Ovary (tissue), 9 donors: ENCODE measurements around the gene GSTM1. TPM values are rescaled to one million over a fixed set of nuclear protein-coding genes. Genes with fewer than 3 reads are reported as not detected.

Experiments used
- DNase-seq, 5 donors: peaks; one replicate each; pipeline ENCODE4 v3.0.0-alpha.2; 2019 to 2020
- H3K27ac ChIP-seq, 2 donors: fragments of 200-600 bp; one replicate each; pipeline versions ENCODE4 v1.5.1 to v1.8.0; 2019 to 2022
- H3K27me3 ChIP-seq: fragments of 200-600 bp; one replicate; pipeline ENCODE4 v1.8.0; 2022
- H3K36me3 ChIP-seq: fragments of 200-600 bp; sonication (generic); one replicate; pipeline ENCODE4 v1.5.1; 2019
- H3K4me1 ChIP-seq: one replicate; pipeline ENCODE4 v1.8.1; 2013; ENCODE audit warnings: mild to moderate bottlenecking, moderate library complexity; ENCODE audit not compliant: insufficient read depth
- H3K4me3 ChIP-seq: fragments of 200-600 bp; sonication (generic); one replicate; pipeline ENCODE4 v1.5.1; 2017
- H3K9me3 ChIP-seq, 2 donors: fragments of 200-600 bp in 1 of 2; sonication (generic) in 1 of 2; one replicate each; pipeline versions ENCODE4 v1.5.1 to v1.8.1; 2013 to 2019; ENCODE audit warnings: mild to moderate bottlenecking in 1 of 2, moderate library complexity in 1 of 2
- EP300 ChIP-seq: sonication (generic); formaldehyde crosslinking; IDR thresholded peaks from one replicate; pipeline ENCODE4 v1.6.1; 2017; ENCODE audit warnings: antibody characterized with exemption
- POLR2A ChIP-seq: fragments of 450-650 bp; IDR thresholded peaks from one replicate; pipeline ENCODE4 v1.6.1; 2017; ENCODE audit warnings: antibody characterized with exemption, mild to moderate bottlenecking, moderate library complexity
- WGBS, 3 donors: extraction: QIAGEN DNeasy Blood & Tissue Kit in 1 of 3; methylation state at CpG; one replicate each; pipeline versions ENCODE4 v1.1.5 to v1.1.7; 2013 to 2017; 5-methylcytosine and 5-hydroxymethylcytosine counted together
- intact Hi-C, 4 donors: fragments of 100-400 bp; cut with DNase I; formaldehyde crosslinking; loops; one replicate each; pipeline versions ENCODE4 v1.11.0 to v1.15.1; 2022 to 2023
- polyA plus RNA-seq, 2 donors: library from polyadenylated mRNA; stranded (reverse); fragments of 200-250 nt in 1 of 2; fragments of 350-450 nt in 1 of 2; fragmentation: Illumina TruSeq in 1 of 2; extraction: RNeasy Lipid Tissue Mini Kit (QIAGEN cat#74804) in 1 of 2; gene quantifications; one replicate each; pipeline ENCODE4 v1.2.3, GENCODE V29; 2013 to 2014
- total RNA-seq, 7 donors: library from RNA; depleted of rRNA in 2 of 7; stranded (reverse); fragments of >200 nt in 2 of 7; fragmentation: NEBNext Ultra II Directional in 3 of 7; extraction: Animal tissue kit (Norgen Biotek cat#: 25700) in 3 of 7; gene quantifications; one replicate each; pipeline versions ENCODE4 v1.1.0 to v1.2.4, GENCODE V29; 2016 to 2023
- TF ChIP-seq, protein P1 (sequence below), 3 donors: fragments of 450-650 bp in 2 of 3; fragments of 200-600 bp in 1 of 3; IDR thresholded peaks; one replicate each; pipeline versions ENCODE4 v1.5.1 to v1.8.0; 2016 to 2022; ENCODE audit warnings: antibody characterized with exemption in 3 of 3, mild to moderate bottlenecking in 1 of 3
- donor health status: DM: no; HTN: no; CAD: no; lungs with moderate emphysema.
- donor health status: DM: no; HTN: no; CAD: no.
- donor health status: Bipolar disorder and iron deficiency.
- donor health status: DM: yes; HTN: yes; CAD: no.
- donor health status: DM: no; HTN: no; CAD: no.
- donor health status: DM: yes; HTN: yes; CAD: no.

GSTM1 gene
- total and polyA plus RNA-seq, 9 donors, result 0.32 to 482 (median 181) TPM; not detected in 3

DNA sequence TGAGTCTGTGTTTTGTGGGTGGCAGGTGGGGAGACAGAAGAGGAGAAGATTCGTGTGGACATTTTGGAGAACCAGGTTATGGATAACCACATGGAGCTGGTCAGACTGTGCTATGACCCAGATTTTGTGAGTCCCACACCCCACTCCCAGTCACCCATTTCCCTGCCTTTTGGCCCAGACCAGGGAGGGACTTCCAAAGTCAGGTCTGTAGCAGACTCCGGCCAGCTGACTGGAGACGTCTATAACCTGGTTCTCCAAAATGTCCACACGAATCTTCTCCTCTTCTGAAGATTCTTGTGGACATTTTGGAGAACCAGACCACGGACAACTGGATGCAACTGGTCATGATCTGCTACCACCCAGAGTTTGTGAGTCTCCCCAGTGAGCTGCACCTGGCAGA is 26.0 kb downstream of the GSTM1 start:
- no peak for DNase-seq
- Histone ChIP-seq H3K4me1 (peaks cover 15% of the 10 kb centered on the region), H3K27ac (no peak overlapping the region), H3K4me3 (no peak overlapping the region), H3K27me3 (no peaks in the 10 kb centered on the region), H3K36me3 (no peaks in the 10 kb centered on the region), H3K9me3 (no peaks in the 10 kb centered on the region)
- intact Hi-C loops, result loop anchor here in 1 of 4 donors (5.0 kb wide), 1 partner anchor 46 kb away; the partner anchor contains the start of gene GSTM2
- TF ChIP-seq EP300 (no peak), POLR2A (no peak)
- TF ChIP-seq, protein P1, sequence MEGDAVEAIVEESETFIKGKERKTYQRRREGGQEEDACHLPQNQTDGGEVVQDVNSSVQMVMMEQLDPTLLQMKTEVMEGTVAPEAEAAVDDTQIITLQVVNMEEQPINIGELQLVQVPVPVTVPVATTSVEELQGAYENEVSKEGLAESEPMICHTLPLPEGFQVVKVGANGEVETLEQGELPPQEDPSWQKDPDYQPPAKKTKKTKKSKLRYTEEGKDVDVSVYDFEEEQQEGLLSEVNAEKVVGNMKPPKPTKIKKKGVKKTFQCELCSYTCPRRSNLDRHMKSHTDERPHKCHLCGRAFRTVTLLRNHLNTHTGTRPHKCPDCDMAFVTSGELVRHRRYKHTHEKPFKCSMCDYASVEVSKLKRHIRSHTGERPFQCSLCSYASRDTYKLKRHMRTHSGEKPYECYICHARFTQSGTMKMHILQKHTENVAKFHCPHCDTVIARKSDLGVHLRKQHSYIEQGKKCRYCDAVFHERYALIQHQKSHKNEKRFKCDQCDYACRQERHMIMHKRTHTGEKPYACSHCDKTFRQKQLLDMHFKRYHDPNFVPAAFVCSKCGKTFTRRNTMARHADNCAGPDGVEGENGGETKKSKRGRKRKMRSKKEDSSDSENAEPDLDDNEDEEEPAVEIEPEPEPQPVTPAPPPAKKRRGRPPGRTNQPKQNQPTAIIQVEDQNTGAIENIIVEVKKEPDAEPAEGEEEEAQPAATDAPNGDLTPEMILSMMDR (IDR thresholded peaks at IDR 0.05), result no peak
- WGBS, 3 donors, result 93 to 95% (median 94%) methylated on average over 5 of the region's 5 CpGs

DNA sequence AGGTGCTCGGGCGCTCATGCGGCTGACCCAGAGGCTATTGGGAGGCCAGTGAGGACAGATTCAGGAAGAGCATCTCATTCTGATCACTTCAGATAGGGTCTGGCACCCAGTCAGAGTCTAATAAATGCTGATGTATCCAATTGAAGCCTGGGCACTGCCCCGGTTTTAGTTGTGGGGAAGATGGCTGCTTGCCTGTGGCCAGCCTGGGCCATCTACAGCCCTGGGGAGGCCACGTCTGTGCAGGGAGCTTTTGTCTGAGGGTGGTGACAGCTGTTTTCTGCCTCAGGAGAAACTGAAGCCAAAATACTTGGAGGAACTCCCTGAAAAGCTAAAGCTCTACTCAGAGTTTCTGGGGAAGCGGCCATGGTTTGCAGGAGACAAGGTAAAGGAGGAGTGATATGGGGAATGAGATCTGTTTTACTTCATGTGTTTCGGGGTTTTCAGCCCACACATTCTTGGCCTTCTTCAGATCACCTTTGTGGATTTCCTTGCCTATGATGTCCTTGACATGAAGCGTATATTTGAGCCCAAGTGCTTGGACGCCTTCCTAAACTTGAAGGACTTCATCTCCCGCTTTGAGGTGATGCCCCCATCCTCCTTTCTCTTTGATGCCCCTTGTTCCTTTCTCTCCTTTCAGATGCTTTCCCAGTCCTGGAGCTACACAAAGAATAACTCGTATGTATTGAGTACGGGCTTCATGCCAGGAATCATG is 27.2 kb downstream of the GSTM1 start:
- DNase-seq, result no peak
- H3K27me3 ChIP-seq, result no peaks in the 10 kb centered on the region
- H3K36me3 ChIP-seq, result no peaks in the 10 kb centered on the region
- peak overlapping the region in 1 of 2 donors; percentile 75 for H3K27ac ChIP-seq
- TF ChIP-seq, protein P1 (IDR thresholded peaks at IDR 0.05), result no peak
- TF ChIP-seq POLR2A (no peak), EP300 (no peak)
- 73 to 83% (median 74%) methylated on average over 12 of the region's 12 CpGs for WGBS, 3 donors
- intact Hi-C loops, result loop anchor here in 1 of 4 donors (5.0 kb wide), 1 partner anchor 48 kb away; the partner anchor contains the start of gene GSTM2
- H3K9me3 ChIP-seq, result no peaks in the 10 kb centered on the region
- H3K4me1 ChIP-seq, result peaks cover 15% of the 10 kb centered on the region
- no peak overlapping the region for H3K4me3 ChIP-seq

DNA sequence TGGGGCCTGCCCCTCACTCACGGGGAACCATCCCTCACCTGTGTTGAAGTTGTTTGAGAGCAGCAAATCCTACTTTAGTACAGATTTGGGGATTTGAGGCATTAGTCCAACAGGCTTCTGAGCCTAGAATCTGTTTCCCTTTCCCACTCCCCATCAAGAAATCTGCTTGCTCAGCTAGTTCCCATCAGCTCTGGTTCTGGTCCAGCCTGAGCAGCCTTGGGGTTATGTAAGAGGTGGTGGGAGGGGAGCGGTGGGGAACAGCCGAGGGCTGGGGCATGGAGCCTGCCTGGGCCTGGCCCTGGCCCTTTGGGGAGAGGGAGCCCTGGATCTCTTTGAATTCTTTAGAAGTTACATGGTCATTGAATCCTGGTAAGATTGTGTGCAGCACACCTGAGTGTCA is 28.5 kb downstream of the GSTM1 start:
- no peaks in the 10 kb centered on the region for H3K27me3 ChIP-seq
- peak; percentile 63 to 81 (median 77) for DNase-seq
- TF ChIP-seq EP300 (no peak), POLR2A (no peak)
- TF ChIP-seq, protein P1 (IDR thresholded peaks at IDR 0.05), result no peak
- peaks cover 15% of the 10 kb centered on the region for H3K4me1 ChIP-seq
- H3K36me3 ChIP-seq, result no peaks in the 10 kb centered on the region
- H3K27ac ChIP-seq, result peak overlapping the region in 1 of 2 donors; percentile 75
- 36 to 52% (median 47%) methylated on average over 3 of the region's 3 CpGs for WGBS, 3 donors
- intact Hi-C loops, result no loop called here
- H3K9me3 ChIP-seq, result no peaks in the 10 kb centered on the region
- no peak overlapping the region for H3K4me3 ChIP-seq

DNA sequence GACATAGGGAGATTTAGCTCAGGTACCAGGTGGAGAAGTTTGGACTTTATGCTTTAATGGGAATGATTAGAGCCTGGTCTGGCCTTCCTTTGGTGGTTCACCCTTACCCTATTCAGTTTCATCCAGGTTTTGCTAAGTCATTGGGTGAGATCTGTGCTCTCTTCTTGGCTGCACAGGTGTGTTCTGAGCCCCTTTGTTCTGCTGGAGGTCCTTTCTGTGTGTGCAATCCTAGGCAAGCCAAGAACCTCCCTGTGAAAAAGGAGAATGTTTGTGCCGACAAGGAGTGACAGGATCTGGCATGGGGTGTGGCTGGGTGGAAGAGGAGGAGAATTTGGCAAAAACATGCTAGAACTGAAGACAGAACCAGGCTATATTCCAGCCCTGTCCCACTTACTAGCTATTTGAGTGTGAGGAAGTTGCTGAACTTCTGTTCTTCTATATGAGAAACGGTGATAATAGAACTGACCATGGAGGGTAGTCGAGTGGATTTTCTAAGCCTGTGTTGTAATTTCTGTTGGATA is 29.0 kb downstream of the GSTM1 start:
- peak in 1 of 5 donors; percentile 37 for DNase-seq
- peaks cover 15% of the 10 kb centered on the region for H3K4me1 ChIP-seq
- H3K27me3 ChIP-seq, result no peaks in the 10 kb centered on the region
- TF ChIP-seq, protein P1 (IDR thresholded peaks at IDR 0.05), result no peak
- TF ChIP-seq EP300 (no peak), POLR2A (no peak)
- 59 to 68% (median 63%) methylated on average over 3 of the region's 3 CpGs for WGBS, 3 donors
- intact Hi-C loops, result no loop called here
- no peaks in the 10 kb centered on the region for H3K9me3 ChIP-seq
- peak overlapping the region in 1 of 2 donors; percentile 75 for H3K27ac ChIP-seq
- H3K4me3 ChIP-seq, result no peak overlapping the region
- no peaks in the 10 kb centered on the region for H3K36me3 ChIP-seq
